Stomach (tissue), 4 donors: ENCODE data around the gene LCN1.

ENCODE experiments used
- POLR2A ChIP-seq, 4 donors: fragments of 450-650 bp; IDR thresholded peaks; one replicate each; pipeline ENCODE4 v1.6.1; 2016; ENCODE audit warnings: antibody characterized with exemption in 4 of 4, control low read depth in 2 of 4, mild to moderate bottlenecking in 1 of 4, moderate library complexity in 1 of 4
- POLR2AphosphoS5 ChIP-seq, 3 donors: sonication (generic); formaldehyde crosslinking; IDR thresholded peaks; one replicate each; pipeline ENCODE4 v1.6.1; 2016; ENCODE audit warnings: antibody characterized with exemption in 3 of 3

DNA sequence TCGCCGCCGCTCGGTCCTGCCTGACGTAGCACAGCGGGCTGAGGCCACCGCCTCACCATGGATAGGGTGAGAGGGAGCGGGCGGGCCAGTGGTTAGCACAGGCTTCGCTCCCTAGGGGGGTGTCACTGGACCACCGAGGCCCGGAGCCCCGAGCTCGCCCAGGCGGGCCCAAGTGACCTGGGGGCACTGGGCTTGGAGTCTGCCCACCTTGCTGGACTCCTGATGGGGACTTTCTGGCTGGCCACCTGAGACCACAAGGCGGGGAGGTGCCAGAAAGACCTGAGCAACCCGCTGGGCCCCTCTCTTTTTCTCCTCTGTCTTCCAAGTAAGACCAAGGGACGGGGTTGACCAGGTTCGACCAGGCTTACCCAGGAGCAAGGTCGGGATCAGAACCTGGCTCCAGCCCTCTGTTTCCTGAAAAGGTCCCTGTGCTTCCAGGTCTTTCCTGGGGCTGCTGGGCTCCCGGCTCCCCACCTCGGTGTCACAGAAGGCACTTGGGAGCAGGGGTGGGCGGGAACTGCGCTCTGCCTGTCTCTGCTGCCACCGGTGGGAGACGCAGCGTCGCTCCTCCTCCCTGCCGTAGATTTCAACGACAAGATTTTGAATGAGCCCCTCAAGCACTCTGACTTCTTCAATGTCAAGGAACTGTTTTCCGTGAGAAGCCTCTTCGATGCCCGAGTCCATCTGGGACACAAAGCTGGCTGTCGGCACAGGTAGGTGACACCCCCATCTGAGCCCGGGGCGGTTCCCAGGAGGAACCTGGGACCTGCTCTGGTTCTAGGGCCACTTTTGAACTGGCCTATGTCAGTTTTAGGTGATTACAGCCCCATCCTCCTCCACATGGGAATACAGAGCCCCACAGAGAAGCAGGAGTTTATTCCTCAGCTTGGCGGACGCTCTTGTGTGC is 19.7 kb upstream of the LCN1 start:
- TF ChIP-seq POLR2AphosphoS5 (IDR thresholded peaks at IDR 0.05) (no peak), POLR2A (IDR thresholded peaks at IDR 0.05) (no peak)
